Measurements from ENCODE around the gene ODAM. TPM values are rescaled to one million over a fixed set of nuclear protein-coding genes. Genes with fewer than 3 reads are reported as not detected.
A peak's percentile ranks its signal among the peaks of the same experiment; 100 is the strongest.

Gene ODAM
- total RNA-seq, 1 donor from 2014 or later, result not detected

- Histone ChIP-seq H3K9me3 (ENCODE audit: insufficient read depth, low read depth, low read length) (no peaks in the 10 kb centered on the region), H3K4me1 (ENCODE audit: insufficient read depth, low read length) (no peaks in the 10 kb centered on the region), H3K79me2 (ENCODE audit: insufficient read depth, low read length) (no peaks in the 10 kb centered on the region), H3K36me3 (ENCODE audit: insufficient read depth, low read length) (no peaks in the 10 kb centered on the region), H4K20me1 (ENCODE audit: insufficient read depth, low read length) (no peaks in the 10 kb centered on the region), H3K27me3 (ENCODE audit: insufficient read depth, low read length) (no peaks in the 10 kb centered on the region), H3K27ac (ENCODE audit: low read depth, low read length) (no peak overlapping the region), H2AFZ (ENCODE audit: low read depth, low read length) (no peak overlapping the region), H3K4me2 (ENCODE audit: low read length) (no peak overlapping the region), H3K9ac (ENCODE audit: low read length) (no peak overlapping the region), H3K4me3 (ENCODE audit: insufficient read depth, low read depth, low read length) (no peak overlapping the region)
- H3K4me3 Mint-ChIP-seq (ENCODE audit: unreplicated experiment), result no peak overlapping the region
- no peaks in the 10 kb centered on the region for H3K27me3 Mint-ChIP-seq (ENCODE audit: low read depth, unreplicated experiment)
- no peaks in the 10 kb centered on the region for H3K36me3 Mint-ChIP-seq (ENCODE audit: low read depth, unreplicated experiment)
- DNase-seq (ENCODE audit: low read depth) (no peak), FAIRE-seq (no peak)
- H3K4me1 Mint-ChIP-seq (ENCODE audit: low read depth, unreplicated experiment), result no peaks in the 10 kb centered on the region
- TF ChIP-seq EZH2 (IDR thresholded peaks at IDR 0.05; ENCODE audit: insufficient read depth, low read length) (no peak), CTCF (IDR thresholded peaks at IDR 0.05; ENCODE audit: insufficient read depth, low read depth, low read length) (no peak)
- H3K9me3 Mint-ChIP-seq (ENCODE audit: unreplicated experiment), result no peaks in the 10 kb centered on the region
- H3K27ac Mint-ChIP-seq (ENCODE audit: unreplicated experiment), result no peak overlapping the region
Measured at GRCh38 chr4:70178075-70178660, 17.4 kb upstream of the ODAM start.

- H3K9me3 Mint-ChIP-seq (ENCODE audit: unreplicated experiment), result no peaks in the 10 kb centered on the region
- no peaks in the 10 kb centered on the region for H3K4me1 Mint-ChIP-seq (ENCODE audit: low read depth, unreplicated experiment)
- no peaks in the 10 kb centered on the region for H3K27me3 Mint-ChIP-seq (ENCODE audit: low read depth, unreplicated experiment)
- no peaks in the 10 kb centered on the region for H3K36me3 Mint-ChIP-seq (ENCODE audit: low read depth, unreplicated experiment)
- no peak for DNase-seq (ENCODE audit: low read depth)
- no peak overlapping the region for H2AFZ ChIP-seq (ENCODE audit: low read depth, low read length)
- no peak overlapping the region for H3K27ac ChIP-seq (ENCODE audit: low read depth, low read length)
- no peaks in the 10 kb centered on the region for H3K79me2 ChIP-seq (ENCODE audit: insufficient read depth, low read length)
- no peak overlapping the region for H3K9ac ChIP-seq (ENCODE audit: low read length)
- H3K27me3 ChIP-seq (ENCODE audit: insufficient read depth, low read length), result no peaks in the 10 kb centered on the region
- no peaks in the 10 kb centered on the region for H3K4me1 ChIP-seq (ENCODE audit: insufficient read depth, low read length)
- no peak overlapping the region for H3K27ac Mint-ChIP-seq (ENCODE audit: unreplicated experiment)
- TF ChIP-seq EZH2 (IDR thresholded peaks at IDR 0.05; ENCODE audit: insufficient read depth, low read length) (no peak), CTCF (IDR thresholded peaks at IDR 0.05; ENCODE audit: insufficient read depth, low read depth, low read length) (no peak)
- no peaks in the 10 kb centered on the region for H4K20me1 ChIP-seq (ENCODE audit: insufficient read depth, low read length)
- H3K36me3 ChIP-seq (ENCODE audit: insufficient read depth, low read length), result no peaks in the 10 kb centered on the region
- no peaks in the 10 kb centered on the region for H3K9me3 ChIP-seq (ENCODE audit: insufficient read depth, low read depth, low read length)
- no peak overlapping the region for H3K4me2 ChIP-seq (ENCODE audit: low read length)
- H3K4me3 ChIP-seq (ENCODE audit: insufficient read depth, low read depth, low read length), result no peak overlapping the region
- peak overlapping the region; percentile 36 for H3K4me3 Mint-ChIP-seq (ENCODE audit: unreplicated experiment)
- no peak for FAIRE-seq
Measured at GRCh38 chr4:70179811-70180210, 15.7 kb upstream of the ODAM start.

- Histone ChIP-seq H3K79me2 (ENCODE audit: insufficient read depth, low read length) (no peaks in the 10 kb centered on the region), H2AFZ (ENCODE audit: low read depth, low read length) (no peak overlapping the region), H3K27me3 (ENCODE audit: insufficient read depth, low read length) (no peaks in the 10 kb centered on the region), H3K27ac (ENCODE audit: low read depth, low read length) (no peak overlapping the region), H3K4me1 (ENCODE audit: insufficient read depth, low read length) (no peaks in the 10 kb centered on the region), H3K4me3 (ENCODE audit: insufficient read depth, low read depth, low read length) (no peak overlapping the region), H3K36me3 (ENCODE audit: insufficient read depth, low read length) (no peaks in the 10 kb centered on the region), H3K4me2 (ENCODE audit: low read length) (no peak overlapping the region), H4K20me1 (ENCODE audit: insufficient read depth, low read length) (no peaks in the 10 kb centered on the region), H3K9ac (ENCODE audit: low read length) (no peak overlapping the region), H3K9me3 (ENCODE audit: insufficient read depth, low read depth, low read length) (no peaks in the 10 kb centered on the region)
- Mint-ChIP-seq H3K4me1 (ENCODE audit: low read depth, unreplicated experiment) (no peaks in the 10 kb centered on the region), H3K4me3 (ENCODE audit: unreplicated experiment) (no peak overlapping the region), H3K9me3 (ENCODE audit: unreplicated experiment) (no peaks in the 10 kb centered on the region), H3K36me3 (ENCODE audit: low read depth, unreplicated experiment) (no peaks in the 10 kb centered on the region), H3K27me3 (ENCODE audit: low read depth, unreplicated experiment) (no peaks in the 10 kb centered on the region), H3K27ac (ENCODE audit: unreplicated experiment) (no peak overlapping the region)
- DNase-seq (ENCODE audit: low read depth) (no peak), FAIRE-seq (no peak)
- TF ChIP-seq CTCF (IDR thresholded peaks at IDR 0.05; ENCODE audit: insufficient read depth, low read depth, low read length) (no peak), EZH2 (IDR thresholded peaks at IDR 0.05; ENCODE audit: insufficient read depth, low read length) (no peak)
Measured at GRCh38 chr4:70181864-70182263, 13.7 kb upstream of the ODAM start.
